Ovary (tissue), 3 donors: ENCODE data around the gene VPS41.

Source experiments
- EP300 ChIP-seq: sonication (generic); formaldehyde crosslinking; IDR thresholded peaks from one replicate; pipeline ENCODE4 v1.6.1; 2017; ENCODE audit warnings: antibody characterized with exemption
- POLR2A ChIP-seq: fragments of 450-650 bp; IDR thresholded peaks from one replicate; pipeline ENCODE4 v1.6.1; 2017; ENCODE audit warnings: antibody characterized with exemption, mild to moderate bottlenecking, moderate library complexity
- TF ChIP-seq, protein P1 (sequence below), 3 donors: fragments of 450-650 bp in 2 of 3; fragments of 200-600 bp in 1 of 3; IDR thresholded peaks; one replicate each; pipeline versions ENCODE4 v1.5.1 to v1.8.0; 2016 to 2022; ENCODE audit warnings: antibody characterized with exemption in 3 of 3, mild to moderate bottlenecking in 1 of 3
- donor health status: DM: no; HTN: no; CAD: no.

DNA sequence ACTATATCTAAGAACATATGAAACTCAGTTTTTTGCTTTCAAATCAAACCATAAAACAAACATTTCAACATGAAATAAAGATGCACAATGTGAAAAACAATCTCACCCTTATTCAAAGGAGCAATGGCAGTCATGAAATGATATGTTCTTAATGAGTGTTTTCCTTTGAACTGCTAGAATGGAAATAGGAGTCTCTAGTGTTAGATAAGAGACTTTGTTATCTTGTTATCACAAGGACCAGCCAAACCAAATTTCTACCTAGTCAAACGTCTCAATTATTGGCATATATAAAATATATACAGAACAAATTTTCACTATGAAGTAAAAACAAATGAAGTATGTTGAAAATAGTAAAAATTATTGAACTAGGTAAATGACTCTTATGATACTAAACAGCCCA, 1.2 kb downstream of the VPS41 start:
- TF ChIP-seq, protein P1, sequence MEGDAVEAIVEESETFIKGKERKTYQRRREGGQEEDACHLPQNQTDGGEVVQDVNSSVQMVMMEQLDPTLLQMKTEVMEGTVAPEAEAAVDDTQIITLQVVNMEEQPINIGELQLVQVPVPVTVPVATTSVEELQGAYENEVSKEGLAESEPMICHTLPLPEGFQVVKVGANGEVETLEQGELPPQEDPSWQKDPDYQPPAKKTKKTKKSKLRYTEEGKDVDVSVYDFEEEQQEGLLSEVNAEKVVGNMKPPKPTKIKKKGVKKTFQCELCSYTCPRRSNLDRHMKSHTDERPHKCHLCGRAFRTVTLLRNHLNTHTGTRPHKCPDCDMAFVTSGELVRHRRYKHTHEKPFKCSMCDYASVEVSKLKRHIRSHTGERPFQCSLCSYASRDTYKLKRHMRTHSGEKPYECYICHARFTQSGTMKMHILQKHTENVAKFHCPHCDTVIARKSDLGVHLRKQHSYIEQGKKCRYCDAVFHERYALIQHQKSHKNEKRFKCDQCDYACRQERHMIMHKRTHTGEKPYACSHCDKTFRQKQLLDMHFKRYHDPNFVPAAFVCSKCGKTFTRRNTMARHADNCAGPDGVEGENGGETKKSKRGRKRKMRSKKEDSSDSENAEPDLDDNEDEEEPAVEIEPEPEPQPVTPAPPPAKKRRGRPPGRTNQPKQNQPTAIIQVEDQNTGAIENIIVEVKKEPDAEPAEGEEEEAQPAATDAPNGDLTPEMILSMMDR (IDR thresholded peaks at IDR 0.05) = no peak
- TF ChIP-seq POLR2A (no peak), EP300 (no peak)
